ENCODE measurements around the gene PSPN.
"Not testable (repeated sequence)": the region's sequence is repeated elsewhere in the genome, so short reads cannot be mapped to it uniquely, and the experiment has no call there.

The PSPN gene

GRCh38 chr19:6402837-6403608, 27.3 kb upstream of the PSPN start:
- DNase-seq (ENCODE audit: low read depth): peak; percentile 36

DNA sequence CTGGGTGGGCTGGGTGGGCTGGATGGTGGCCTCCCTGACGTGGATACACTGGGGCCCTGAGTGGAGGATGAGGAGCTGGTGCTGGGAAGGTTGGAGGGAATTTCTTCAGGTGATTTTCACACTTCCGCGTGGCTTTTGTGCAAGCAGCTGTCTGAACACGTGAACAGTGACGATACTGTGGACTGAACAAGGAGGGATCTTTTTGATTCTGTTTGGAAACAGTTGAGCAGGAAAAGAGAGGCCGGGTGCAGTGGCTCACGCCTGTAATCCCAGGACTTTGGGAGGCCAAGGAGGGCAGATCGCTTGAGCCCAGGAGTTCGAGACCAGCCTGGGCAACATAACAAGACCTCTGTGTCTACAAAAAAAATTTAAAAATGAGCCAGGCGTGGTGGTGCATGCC, 26.3 kb upstream of the PSPN start:
- DNase-seq (ENCODE audit: low read depth): no peak

DNA sequence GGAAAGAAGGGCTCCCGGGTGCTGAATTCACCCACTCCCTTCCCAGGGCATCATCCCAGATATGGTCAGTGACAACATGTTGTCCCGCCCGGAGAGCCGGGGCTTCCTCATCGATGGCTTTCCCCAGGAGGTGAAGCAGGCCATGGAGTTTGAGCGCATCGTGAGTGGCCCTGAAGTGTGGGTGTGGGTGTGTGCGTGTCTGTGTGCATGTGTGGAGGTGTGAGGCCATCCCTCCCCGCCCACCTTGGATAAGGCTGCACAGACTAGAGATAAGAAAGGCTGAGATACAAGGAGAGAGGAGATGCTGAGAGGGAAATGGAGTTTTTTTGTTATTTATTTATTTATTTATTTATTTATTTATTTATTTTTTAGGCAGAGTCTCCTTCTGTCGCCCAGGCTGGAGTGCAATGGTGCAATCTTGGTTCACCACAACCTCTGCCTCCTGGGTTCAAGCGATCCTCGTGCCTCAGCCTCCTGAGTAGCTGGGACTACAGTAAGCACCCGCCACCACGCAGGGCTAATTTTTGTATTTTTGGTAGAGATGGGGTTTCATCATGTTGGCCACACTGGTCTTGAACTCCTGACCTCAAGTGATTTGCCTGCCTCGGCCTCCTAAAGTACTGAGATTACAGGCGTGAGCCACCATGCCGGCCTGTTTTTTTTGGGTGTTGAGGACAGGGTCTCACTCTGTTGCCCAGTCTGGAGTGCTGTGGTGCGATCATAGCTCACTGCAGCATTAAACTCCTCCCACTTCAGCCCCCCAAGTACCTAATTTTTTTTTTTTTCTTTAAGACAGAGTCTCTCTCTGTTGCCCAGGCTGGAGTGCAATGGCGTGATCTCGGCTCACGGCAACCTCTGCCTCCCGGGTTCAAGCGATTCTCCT, 24.6 kb upstream of the PSPN start:
- DNase-seq (ENCODE audit: low read depth): not testable (repeated sequence)

DNA sequence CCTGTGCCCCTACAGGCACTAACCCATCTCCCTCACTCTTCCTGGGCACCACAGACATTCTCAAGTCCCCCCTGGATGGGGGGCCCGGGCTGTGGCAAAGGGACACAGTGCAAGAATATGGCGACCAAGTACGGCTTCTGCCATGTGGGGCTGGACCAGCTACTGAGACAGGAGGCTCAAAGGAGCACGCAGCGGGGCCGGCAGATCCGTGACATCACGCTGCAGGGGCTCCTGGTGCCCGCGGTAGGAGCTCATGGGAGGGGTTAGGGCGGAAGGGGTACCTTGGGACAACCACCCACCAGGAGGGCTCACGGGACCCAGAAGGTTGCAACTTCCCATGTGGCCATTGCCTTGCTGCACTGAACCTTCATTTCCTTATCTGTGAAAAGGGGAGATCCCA, 20.6 kb upstream of the PSPN start:
- DNase-seq (ENCODE audit: low read depth): no peak

- no peak for DNase-seq (ENCODE audit: low read depth)
Observed at GRCh38 chr19:6394831-6395230, 19.1 kb upstream of the PSPN start.

DNA sequence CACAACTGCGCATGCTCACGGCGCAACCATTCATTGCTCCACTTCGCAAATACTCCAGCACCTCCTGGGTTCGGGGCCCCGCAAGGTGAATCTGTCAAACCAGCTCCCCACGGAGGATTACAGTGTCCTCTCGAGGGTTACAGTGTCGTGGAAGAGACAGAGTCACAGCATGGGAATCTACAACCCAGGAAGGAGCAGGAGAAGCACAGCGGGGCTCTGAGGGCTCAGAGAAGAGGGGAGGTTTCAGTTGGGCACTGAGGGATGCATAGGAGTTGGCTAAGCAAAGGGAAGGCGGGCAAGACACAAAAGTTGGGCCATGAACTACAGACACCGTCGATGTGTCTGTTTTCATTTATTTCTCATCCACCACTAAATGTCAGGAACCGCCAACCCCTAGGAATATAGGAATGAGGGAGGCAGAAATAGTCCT, 18.3 kb upstream of the PSPN start:
- DNase-seq (ENCODE audit: low read depth): no peak

GRCh38 chr19:6393074-6393982, 17.6 kb upstream of the PSPN start, which contains the start of gene GTF2F1:
Gene GTF2F1, minus strand, starts transcription at chr19:6393164. Its CDS starts 169 bp downstream, at chr19:6392995.
- peak; percentile 94 for DNase-seq (ENCODE audit: low read depth)

DNA sequence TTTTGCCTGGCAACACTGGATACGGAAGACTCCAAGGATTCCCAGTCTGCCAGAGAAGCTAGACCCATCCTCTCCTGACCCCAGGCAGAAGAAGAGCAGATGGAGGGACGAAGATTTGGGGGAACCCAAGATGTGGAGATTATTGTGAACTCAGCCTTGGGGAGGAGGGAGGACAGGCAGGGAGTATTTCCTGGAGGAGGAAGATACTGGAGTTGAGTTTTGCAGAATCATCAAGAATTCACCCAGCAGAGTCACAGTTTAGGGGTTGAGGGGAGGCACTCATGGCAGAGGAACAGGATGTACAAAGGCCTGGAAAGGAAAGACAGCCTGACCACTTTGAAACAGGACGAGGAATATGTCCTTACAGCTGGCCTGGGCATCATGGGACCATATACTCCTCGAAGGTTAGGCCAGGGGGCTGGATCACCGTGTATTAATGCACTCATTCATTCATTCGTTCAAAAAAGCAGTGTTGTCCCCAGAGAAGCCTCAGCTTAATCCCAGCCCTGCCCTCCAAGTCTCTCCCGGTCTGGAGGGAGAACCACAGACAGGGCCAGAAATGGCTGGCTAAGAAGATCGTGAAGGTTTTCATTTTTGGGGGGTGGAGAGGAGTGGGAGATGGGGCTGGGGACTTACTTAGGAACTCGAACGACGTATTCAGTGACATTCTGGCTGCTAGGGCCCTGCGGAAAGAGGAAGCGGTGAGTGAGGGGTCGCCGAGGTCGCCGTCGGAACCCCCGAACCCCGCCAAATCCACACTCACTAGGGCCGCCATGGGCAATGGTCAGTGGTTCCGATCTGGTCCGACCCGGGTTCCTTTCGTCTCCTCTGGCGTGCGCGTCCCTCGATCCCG, 16.7 kb upstream of the PSPN start:
- DNase-seq (ENCODE audit: low read depth): no peak

DNA sequence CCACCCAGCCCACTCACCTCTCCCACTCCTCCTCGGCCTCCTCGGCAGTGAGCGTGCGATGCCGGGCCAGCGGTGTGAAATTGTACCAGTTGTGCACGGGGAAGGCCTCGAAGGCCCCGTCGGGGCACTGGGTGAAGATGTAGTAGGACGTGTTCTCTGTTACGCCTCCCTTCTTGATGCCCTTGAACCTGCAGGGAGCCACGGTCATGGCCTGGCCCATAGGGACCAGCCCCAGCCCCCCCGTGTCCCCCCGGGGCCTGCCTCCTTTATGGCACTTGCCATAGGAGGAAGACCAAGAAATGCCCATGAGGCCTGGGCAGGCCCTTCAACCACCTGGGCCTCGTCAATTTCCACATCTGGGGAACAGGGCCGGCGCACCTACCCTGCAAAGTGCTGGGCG, 11.6 kb upstream of the PSPN start:
- no peak for DNase-seq (ENCODE audit: low read depth)

DNA sequence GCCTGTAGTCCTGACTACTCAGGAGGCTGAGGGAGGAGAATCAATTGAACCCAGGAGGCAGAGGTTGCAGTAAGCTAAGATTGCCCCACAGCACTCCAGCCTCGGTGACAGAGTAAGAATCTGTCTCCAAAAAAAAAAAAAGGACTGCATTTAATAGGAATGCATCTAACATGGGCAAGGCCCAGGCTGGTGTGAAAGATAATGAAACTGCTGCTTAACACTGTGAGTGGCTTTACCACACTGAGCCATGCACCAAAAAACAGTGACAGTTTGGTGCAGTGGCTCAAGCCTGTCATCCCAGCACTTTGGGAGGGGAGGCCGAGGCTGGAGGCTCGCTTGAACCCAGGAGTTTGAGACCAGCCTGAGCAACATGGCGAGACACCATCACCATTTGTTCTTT, 8.6 kb upstream of the PSPN start:
- DNase-seq (ENCODE audit: low read depth): no peak

GRCh38 chr19:6383188-6383587, 7.5 kb upstream of the PSPN start:
- no peak for DNase-seq (ENCODE audit: low read depth)

DNA sequence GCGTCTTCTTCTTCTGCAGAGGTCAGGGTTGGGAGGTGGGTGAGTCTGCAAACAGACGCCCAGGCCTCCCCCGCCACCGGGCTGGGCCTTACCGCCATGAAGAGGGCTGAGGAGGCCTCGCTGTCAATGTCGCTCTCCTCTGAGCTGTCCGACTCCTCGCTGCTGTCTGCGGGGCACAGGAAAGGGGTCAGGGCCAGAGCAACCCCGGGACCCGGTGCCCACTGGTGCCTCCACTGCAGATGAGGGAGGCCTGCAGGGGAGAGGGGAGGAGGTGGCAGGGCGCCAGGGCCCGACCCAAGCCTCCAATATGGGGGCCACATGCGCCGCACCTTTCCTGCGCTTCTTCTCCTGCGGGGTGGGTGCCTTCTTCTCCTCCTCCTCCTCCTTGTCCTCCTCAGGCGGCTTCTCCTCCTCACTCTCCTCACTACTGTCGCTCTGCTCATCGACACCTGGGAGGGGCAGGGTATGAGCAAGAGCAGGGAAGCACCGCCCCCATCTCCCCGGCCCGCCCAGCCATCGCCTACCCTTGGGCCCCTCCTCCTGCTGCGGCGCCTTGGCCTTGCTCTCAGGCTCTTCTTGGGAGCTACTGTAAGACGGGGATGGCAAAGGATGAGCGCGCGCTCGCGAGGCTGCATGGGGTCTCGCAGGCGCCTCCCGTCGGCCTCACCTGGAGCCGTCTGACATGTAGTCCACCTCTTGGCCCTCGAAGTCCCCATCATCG, 5.5 kb upstream of the PSPN start:
- no peak for DNase-seq (ENCODE audit: low read depth)

DNA sequence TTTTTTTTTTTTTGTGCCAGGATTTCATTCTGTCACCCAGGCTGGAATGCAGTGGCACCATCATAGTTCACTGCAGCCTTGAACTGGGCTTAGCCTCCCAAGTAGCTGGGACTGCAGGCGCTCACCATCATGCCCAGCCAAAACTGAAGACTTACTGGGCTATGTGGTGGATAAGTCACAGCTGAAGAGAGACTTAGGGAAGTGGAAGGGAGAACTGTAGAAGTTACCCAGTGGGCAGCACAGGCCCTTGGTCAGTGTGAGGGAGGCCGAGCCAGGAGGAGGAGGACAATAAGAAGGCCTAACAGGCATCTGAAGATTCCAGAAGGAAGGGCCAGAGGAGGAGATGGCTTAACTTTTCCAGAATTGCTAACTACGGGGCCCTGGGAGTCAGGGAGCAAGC, 4.0 kb upstream of the PSPN start:
- DNase-seq (ENCODE audit: low read depth): no peak

DNA sequence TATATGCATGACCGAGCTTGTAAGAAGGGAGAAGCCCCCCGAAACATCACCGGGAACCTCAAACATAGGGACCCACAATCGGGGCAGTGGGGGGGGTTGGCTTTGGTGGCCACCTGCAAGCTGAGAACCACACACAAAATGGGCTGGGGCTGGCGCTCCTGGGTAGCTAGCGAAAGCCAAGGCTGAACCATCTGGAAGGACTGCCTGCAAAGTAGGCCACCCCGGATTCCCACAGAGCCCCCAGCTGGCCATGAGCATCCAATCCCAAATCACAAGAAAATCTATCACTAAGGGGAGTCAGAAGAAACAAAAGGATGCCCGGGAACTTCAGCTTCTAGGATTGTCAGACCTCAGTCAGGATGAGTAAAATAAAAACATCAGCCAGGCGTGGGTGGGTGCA, 2.8 kb upstream of the PSPN start:
- no peak for DNase-seq (ENCODE audit: low read depth)

- no peak for DNase-seq (ENCODE audit: low read depth)
Observed at GRCh38 chr19:6378041-6378440, 2.3 kb upstream of the PSPN start.

GRCh38 chr19:6376512-6377190, 918 bp upstream of the PSPN start:
- no peak for DNase-seq (ENCODE audit: low read depth)

- no peak for DNase-seq (ENCODE audit: low read depth)
Observed at GRCh38 chr19:6374711-6375410, 872 bp downstream of the PSPN start.

GRCh38 chr19:6374161-6374709, 1.5 kb downstream of the PSPN start:
- DNase-seq (ENCODE audit: low read depth): no peak

DNA sequence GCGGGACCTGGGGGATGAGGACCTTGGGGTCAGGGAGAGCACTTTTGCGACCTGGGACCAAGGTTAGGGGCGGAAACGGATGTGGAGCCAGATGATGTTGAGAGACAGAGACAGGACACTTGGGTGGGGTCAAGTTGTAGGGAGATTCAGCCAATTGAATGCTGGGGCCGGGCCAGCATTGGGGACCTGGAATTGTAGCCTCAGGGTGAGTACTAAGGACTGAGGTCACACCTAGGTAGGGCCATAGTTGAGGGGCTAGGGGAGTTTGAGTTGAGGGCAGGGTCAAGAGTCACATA, 2.0 kb downstream of the PSPN start:
- no peak for DNase-seq (ENCODE audit: low read depth)

Data from stromal cell of bone marrow (primary cell).